B cell (primary cell): ENCODE results near the gene GDPD3. TPM values are rescaled to one million over a fixed set of nuclear protein-coding genes. Genes with fewer than 3 reads are reported as not detected.

Experiments
- ATAC-seq: fragments of 200-7000 bp; cut with Tn5 transposase; one replicate; pipeline ENCODE4 v1.10.0; 2021; ENCODE audit warnings: low read depth, mild to moderate bottlenecking, moderate number of reproducible peaks, moderate library complexity
- CTCF ChIA-PET: fragments of 350-600 bp; sonication (Branson Sonifier 250); formaldehyde crosslinking; loops from one replicate; lab custom pipeline; 2021; ENCODE audit warnings: antibody characterized with exemption, inconsistent platforms; lab: Charles Lee
- POLR2A ChIA-PET: fragments of 350-600 bp; sonication (Branson Sonifier 250); formaldehyde crosslinking; loops from one replicate; lab custom pipeline; 2021; ENCODE audit warnings: antibody characterized with exemption; lab: Charles Lee
- DNase-seq: peaks from one replicate; pipeline ENCODE4 v3.0.0; 2013
- H2AFZ ChIP-seq: 2 replicates; pipeline ENCODE4 v1.6.1; 2012; ENCODE audit warnings: mild to moderate bottlenecking, low read depth, low read length; ENCODE audit not compliant: insufficient read depth, poor library complexity, severe bottlenecking
- H3K27ac ChIP-seq, 2 donors: 1 replicate in 1 of 2; 2 replicates in 1 of 2; pipeline ENCODE4 v1.5.1; 2012 to 2013; ENCODE audit warnings: low read length in 2 of 2, mild to moderate bottlenecking in 2 of 2, moderate library complexity in 1 of 2
- H3K27me3 ChIP-seq, 4 experiments: fragments of 200-600 bp in 1 of 4; sonication (generic) in 1 of 4; replicated peaks in 1 of 4; 1 replicate in 2 of 4; 2 replicates in 2 of 4; pipeline versions ENCODE4 v1.6.1 to v1.7.0; 2013 to 2016; ENCODE audit warnings: low read length in 3 of 4, mild to moderate bottlenecking in 2 of 4, mixed read lengths in 1 of 4, moderate library complexity in 1 of 4; ENCODE audit not compliant: insufficient read depth in 4 of 4, control insufficient read depth in 3 of 4; ENCODE audit errors: control extremely low read depth in 1 of 4
- H3K36me3 ChIP-seq, 2 experiments: replicated peaks in 1 of 2; 1 replicate in 1 of 2; 2 replicates in 1 of 2; pipeline versions ENCODE4 v1.6.1 to v1.7.1; 2013; ENCODE audit warnings: low read length in 1 of 2; ENCODE audit not compliant: insufficient read depth in 2 of 2, control insufficient read depth in 1 of 2; ENCODE audit errors: control extremely low read depth in 1 of 2, extremely low read depth in 1 of 2
- H3K4me1 ChIP-seq, 2 donors: fragments of 200-600 bp in 1 of 2; sonication (generic) in 1 of 2; 1 replicate in 1 of 2; 2 replicates in 1 of 2; pipeline versions ENCODE4 v1.5.1 to v1.6.1; 2013 to 2017; ENCODE audit warnings: low read length in 2 of 2; ENCODE audit not compliant: control insufficient read depth in 2 of 2, insufficient read depth in 2 of 2
- H3K4me2 ChIP-seq: replicated peaks from 2 replicates; pipeline ENCODE3; 2012; ENCODE audit warnings: mild to moderate bottlenecking, low read depth, low read length; ENCODE audit not compliant: poor library complexity, severe bottlenecking
- H3K4me3 ChIP-seq, 5 experiments: fragments of 200-600 bp in 1 of 5; sonication (generic) in 1 of 5; 1 replicate in 3 of 5; 2 replicates in 2 of 5; pipeline versions ENCODE4 v1.5.1 to v1.7.0; 2011 to 2016; ENCODE audit warnings: low read length in 4 of 5, mild to moderate bottlenecking in 4 of 5, low read depth in 2 of 5, control low read depth in 1 of 5, moderate library complexity in 1 of 5; ENCODE audit not compliant: insufficient read depth in 1 of 5; ENCODE audit errors: control extremely low read depth in 1 of 5, extremely low read depth in 1 of 5
- H3K79me2 ChIP-seq: fragments of 200-600 bp; sonication (generic); one replicate; pipeline ENCODE4 v1.6.0; 2016; ENCODE audit warnings: low read length; ENCODE audit not compliant: control insufficient read depth, insufficient read depth
- H3K9ac ChIP-seq: fragments of 200-600 bp; sonication (generic); 2 replicates; pipeline ENCODE4 v1.6.1; 2017; ENCODE audit warnings: mild to moderate bottlenecking, low read length, moderate library complexity
- H3K9me3 ChIP-seq, 3 donors: one replicate each; pipeline versions ENCODE4 v1.6.1 to v1.7.1; 2013; ENCODE audit warnings: low read length in 2 of 3; ENCODE audit not compliant: control insufficient read depth in 2 of 3, insufficient read depth in 1 of 3; ENCODE audit errors: control extremely low read depth in 1 of 3
- H4K20me1 ChIP-seq: 2 replicates; pipeline ENCODE4 v1.6.0; 2012; ENCODE audit warnings: mild to moderate bottlenecking, low read length; ENCODE audit not compliant: insufficient read depth, control insufficient read depth, poor library complexity, severe bottlenecking
- H3K27ac Mint-ChIP-seq: one replicate; pipeline ENCODE4 v1.8.0; 2021; ENCODE audit warnings: mixed read lengths
- H3K27me3 Mint-ChIP-seq: one replicate; pipeline ENCODE4 v1.8.0; 2021; ENCODE audit warnings: mixed read lengths
- H3K4me1 Mint-ChIP-seq: one replicate; pipeline ENCODE4 v1.8.0; 2021; ENCODE audit warnings: mixed read lengths
- H3K4me3 Mint-ChIP-seq: one replicate; pipeline ENCODE4 v1.8.0; 2021; ENCODE audit warnings: mixed read lengths
- H3K9me3 Mint-ChIP-seq: one replicate; pipeline ENCODE4 v1.8.0; 2022; ENCODE audit warnings: mixed read lengths; ENCODE audit not compliant: insufficient read depth
- CTCF ChIP-seq: fragments of 200-600 bp; IDR thresholded peaks from one replicate; pipeline ENCODE4 v1.8.0; 2022; ENCODE audit warnings: antibody characterized with exemption, mild to moderate bottlenecking
- EZH2 ChIP-seq: IDR thresholded peaks from 2 replicates; pipeline ENCODE4 v1.6.1; 2012; ENCODE audit warnings: borderline replicate concordance, low read depth, mild to moderate bottlenecking, moderate library complexity, low read length; ENCODE audit not compliant: insufficient read depth, poor library complexity, severe bottlenecking
- WGBS: methylation state at CpG from one replicate; pipeline ENCODE4 v1.1.5; 2013; ENCODE audit warnings: missing lambda C conversion rate; ENCODE audit not compliant: insufficient coverage; 5-methylcytosine and 5-hydroxymethylcytosine counted together
- intact Hi-C: fragments of 100-400 bp; cut with micrococcal nuclease; formaldehyde crosslinking; loops from one replicate; pipeline ENCODE4 v1.10.0; 2022
- polyA plus RNA-seq: library from polyadenylated mRNA; depleted of rRNA; stranded (reverse); fragments of >200 nt; gene quantifications from 2 replicates; pipeline ENCODE4 v1.2.3, GENCODE V29; 2012
- total RNA-seq, 2 donors: library from RNA; stranded (reverse); fragments of 120-200 nt in 1 of 2; gene quantifications; 1 replicate in 1 of 2; 2 replicates in 1 of 2; pipeline versions ENCODE4 v1.2.3 to v1.2.4, GENCODE V29; 2013 to 2022

GDPD3 gene
- total and polyA plus RNA-seq, 2 donors (not counting 1 experiment from before 2014, with no cell fraction given), result 10.6 to 17.3 TPM

- Histone ChIP-seq H3K4me2 (peak within 1 kb of the TSS; percentile 98), H3K4me3 (peak within 1 kb of the TSS; percentile 42 to 92 (median 81)), H3K79me2 (peaks cover 21% of the 10 kb centered on the region), H3K9ac (peak within 1 kb of the TSS; percentile 80), H2AFZ (peak within 1 kb of the TSS; percentile 93), H3K4me1 (peaks cover 30 to 48% of the 10 kb centered on the region in 2 donors), H3K9me3 (peaks cover 2 to 37% (median 25%) of the 10 kb centered on the region in 3 donors), H4K20me1 (no peaks in the 10 kb centered on the region), H3K36me3 (peaks cover 0 to 20% of the 10 kb centered on the region in 2 experiments), H3K27me3 (no peaks in the 10 kb centered on the region), H3K27ac (peak within 1 kb of the TSS; percentile 90 to 95)
- ATAC-seq (peak; percentile 55), DNase-seq (peak; percentile 91)
- 7% methylated on average over 74 of the region's 77 CpGs for WGBS
- peaks cover 2% of the 10 kb centered on the region for H3K9me3 Mint-ChIP-seq
- ChIA-PET POLR2A (interaction anchor here (0.6 to 6.8 kb wide), 8 partner anchors 14 to 336 kb away, joined by 3 to 97 read pairs (median 3); partner anchors contain the start of genes ALDOA, CORO1A and TAOK2), CTCF (interaction anchor here (0.6 to 1.5 kb wide), 3 partner anchors 30 to 538 kb away, joined by 3 to 5 read pairs (median 3); partner anchors contain the start of genes ALDOA and CORO1A)
- H3K27ac Mint-ChIP-seq, result peak within 1 kb of the TSS; percentile 96
- peak within 1 kb of the TSS; percentile 91 for H3K4me3 Mint-ChIP-seq
- no peaks in the 10 kb centered on the region for H3K27me3 Mint-ChIP-seq
- no peak for TF ChIP-seq CTCF
- TF ChIP-seq EZH2, result no peak
- intact Hi-C loops, result loop anchor here (1.0 to 10.0 kb wide), 5 partner anchors 27 to 539 kb away; partner anchors contain the start of genes ALDOA, MAPK3, MYL11 and TBC1D10B
- peaks cover 41% of the 10 kb centered on the region for H3K4me1 Mint-ChIP-seq
Measured at GRCh38 chr16:30096105-30096861, 17.1 kb downstream of the GDPD3 start, which contains the start of gene YPEL3. Gene YPEL3, minus strand, starts transcription at chr16:30096213. Its CDS starts 731 bp downstream, at chr16:30095482.
